ENCODE data around the gene SLC7A1. TPM values are rescaled to one million over a fixed set of nuclear protein-coding genes. Genes with fewer than 3 reads are reported as not detected.

Gene SLC7A1
- polyA plus RNA-seq, 1 experiment, result 43.2 TPM

DNA sequence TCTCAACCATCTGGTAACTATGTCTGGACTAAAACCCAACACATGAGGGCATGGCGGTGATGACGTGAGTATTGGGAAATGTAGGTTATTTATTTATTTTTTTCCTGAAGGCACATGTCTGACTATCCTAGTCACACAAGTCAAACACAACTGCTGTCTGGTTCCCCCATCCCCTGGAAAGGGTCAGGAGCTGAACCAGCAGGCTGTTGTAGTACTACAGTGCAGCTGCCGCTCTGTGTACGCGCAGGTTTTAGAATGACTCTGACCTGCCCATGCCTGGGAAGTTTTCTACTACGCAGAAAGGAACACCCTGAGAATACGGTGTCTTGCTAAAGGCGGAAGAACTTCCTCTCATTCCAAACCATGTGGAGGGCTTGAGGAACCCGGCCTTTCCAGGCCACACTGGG, 1.2 kb downstream of the SLC7A1 start:
- ChIA-PET POLR2A (no interaction called here), CTCF (no interaction called here)
- H3K4me3 ChIP-seq (ENCODE audit: low read depth, low read length), result peak overlapping the region; percentile 92
- peak; percentile 35 for DNase-seq (ENCODE audit: low read depth)
- no peaks in the 10 kb centered on the region for H3K27me3 ChIP-seq (ENCODE audit: control insufficient read depth, insufficient read depth, low read length)
- TF ChIP-seq, protein P1, sequence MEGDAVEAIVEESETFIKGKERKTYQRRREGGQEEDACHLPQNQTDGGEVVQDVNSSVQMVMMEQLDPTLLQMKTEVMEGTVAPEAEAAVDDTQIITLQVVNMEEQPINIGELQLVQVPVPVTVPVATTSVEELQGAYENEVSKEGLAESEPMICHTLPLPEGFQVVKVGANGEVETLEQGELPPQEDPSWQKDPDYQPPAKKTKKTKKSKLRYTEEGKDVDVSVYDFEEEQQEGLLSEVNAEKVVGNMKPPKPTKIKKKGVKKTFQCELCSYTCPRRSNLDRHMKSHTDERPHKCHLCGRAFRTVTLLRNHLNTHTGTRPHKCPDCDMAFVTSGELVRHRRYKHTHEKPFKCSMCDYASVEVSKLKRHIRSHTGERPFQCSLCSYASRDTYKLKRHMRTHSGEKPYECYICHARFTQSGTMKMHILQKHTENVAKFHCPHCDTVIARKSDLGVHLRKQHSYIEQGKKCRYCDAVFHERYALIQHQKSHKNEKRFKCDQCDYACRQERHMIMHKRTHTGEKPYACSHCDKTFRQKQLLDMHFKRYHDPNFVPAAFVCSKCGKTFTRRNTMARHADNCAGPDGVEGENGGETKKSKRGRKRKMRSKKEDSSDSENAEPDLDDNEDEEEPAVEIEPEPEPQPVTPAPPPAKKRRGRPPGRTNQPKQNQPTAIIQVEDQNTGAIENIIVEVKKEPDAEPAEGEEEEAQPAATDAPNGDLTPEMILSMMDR (IDR thresholded peaks at IDR 0.05; ENCODE audit: insufficient read depth, low read depth, low read length), result no peak
- H3K36me3 ChIP-seq (ENCODE audit: control insufficient read depth, insufficient read depth, low read length), result peaks cover 3% of the 10 kb centered on the region; the same call in 1 of the 2 replicates

DNA sequence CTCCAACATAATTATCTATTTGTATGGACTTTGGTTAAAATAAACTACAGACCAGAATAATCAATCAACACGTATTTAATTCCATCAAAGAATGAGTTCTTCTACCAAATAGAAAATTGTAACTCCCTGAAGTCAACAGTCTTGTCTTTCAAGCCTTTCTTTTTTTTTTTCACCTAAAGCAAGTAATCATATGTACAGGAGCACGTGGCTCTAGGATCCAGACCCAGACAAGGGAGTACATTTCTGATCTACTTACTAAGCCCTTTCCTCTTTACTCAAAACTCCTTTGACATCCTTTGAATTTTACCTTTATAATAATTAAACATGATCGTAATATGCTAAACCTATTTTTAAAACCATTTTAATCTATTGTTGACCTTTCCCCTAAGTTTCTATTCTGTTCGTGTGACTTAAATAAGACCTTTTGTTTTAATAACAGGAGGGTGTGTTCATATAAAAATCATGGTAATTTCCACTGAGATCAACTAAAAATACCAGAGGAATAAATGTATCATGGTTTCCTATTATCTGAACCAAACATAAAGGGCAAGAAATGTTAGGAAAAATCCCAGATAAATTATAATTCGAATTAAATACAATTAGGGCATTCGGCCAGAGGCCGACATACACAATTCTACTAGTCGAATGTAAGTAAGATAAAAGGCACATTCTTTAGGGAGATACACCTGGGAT, 1.7 kb downstream of the SLC7A1 start:
- TF ChIP-seq, protein P1 (IDR thresholded peaks at IDR 0.05; ENCODE audit: insufficient read depth, low read depth, low read length), result no peak
- H3K4me3 ChIP-seq (ENCODE audit: low read depth, low read length), result peak overlapping the region; percentile 92
- CTCF ChIA-PET, result no interaction called here
- peaks cover 3% of the 10 kb centered on the region; the same call in 1 of the 2 replicates for H3K36me3 ChIP-seq (ENCODE audit: control insufficient read depth, insufficient read depth, low read length)
- no peak for DNase-seq (ENCODE audit: low read depth)
- H3K27me3 ChIP-seq (ENCODE audit: control insufficient read depth, insufficient read depth, low read length), result no peaks in the 10 kb centered on the region
- POLR2A ChIA-PET, result no interaction called here

GRCh38 chr13:29591310-29591709, 4.2 kb downstream of the SLC7A1 start:
- H3K27me3 ChIP-seq (ENCODE audit: control insufficient read depth, insufficient read depth, low read length), result no peaks in the 10 kb centered on the region
- no peak for DNase-seq (ENCODE audit: low read depth)
- H3K36me3 ChIP-seq (ENCODE audit: control insufficient read depth, insufficient read depth, low read length), result peaks cover 3% of the 10 kb centered on the region; the same call in 1 of the 2 replicates
- CTCF ChIA-PET, result interaction anchor here (1.8 kb wide), 1 partner anchor 83 kb away, joined by 5 read pairs; no protein-coding TSS in a partner anchor
- POLR2A ChIA-PET, result no interaction called here
- no peak overlapping the region for H3K4me3 ChIP-seq (ENCODE audit: low read depth, low read length)
- TF ChIP-seq, protein P1 (IDR thresholded peaks at IDR 0.05; ENCODE audit: insufficient read depth, low read depth, low read length), result no peak

DNA sequence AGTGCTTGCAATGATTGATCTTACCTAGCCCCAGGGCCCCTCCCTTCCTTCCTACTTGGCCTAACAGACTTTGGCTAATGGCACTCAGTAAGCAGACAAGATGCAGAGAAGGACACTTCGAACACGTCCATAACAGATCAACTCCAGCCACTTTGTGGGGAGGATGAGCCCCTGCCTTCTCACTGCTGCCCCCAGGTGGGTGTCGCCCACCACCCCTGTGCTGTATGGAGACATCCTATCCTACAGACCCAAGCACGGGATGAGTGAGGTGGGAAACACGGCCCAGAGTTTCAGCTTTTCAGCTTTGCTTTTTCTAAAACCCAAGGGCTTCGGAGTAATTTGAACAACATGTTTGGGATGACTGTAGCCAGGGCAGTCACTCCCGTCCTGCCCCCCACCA, 5.5 kb downstream of the SLC7A1 start:
- no peak overlapping the region for H3K4me3 ChIP-seq (ENCODE audit: low read depth, low read length)
- H3K27me3 ChIP-seq (ENCODE audit: control insufficient read depth, insufficient read depth, low read length), result no peaks in the 10 kb centered on the region
- DNase-seq (ENCODE audit: low read depth), result no peak
- POLR2A ChIA-PET, result no interaction called here
- H3K36me3 ChIP-seq (ENCODE audit: control insufficient read depth, insufficient read depth, low read length), result peaks cover 3% of the 10 kb centered on the region; the same call in 1 of the 2 replicates
- TF ChIP-seq, protein P1 (IDR thresholded peaks at IDR 0.05; ENCODE audit: insufficient read depth, low read depth, low read length), result no peak
- CTCF ChIA-PET, result no interaction called here

GRCh38 chr13:29589234-29589633, 6.3 kb downstream of the SLC7A1 start:
- Histone ChIP-seq H3K4me3 (ENCODE audit: low read depth, low read length) (no peak overlapping the region), H3K36me3 (ENCODE audit: control insufficient read depth, insufficient read depth, low read length) (peaks cover 3% of the 10 kb centered on the region; the same call in 1 of the 2 replicates), H3K27me3 (ENCODE audit: control insufficient read depth, insufficient read depth, low read length) (no peaks in the 10 kb centered on the region)
- TF ChIP-seq, protein P1 (IDR thresholded peaks at IDR 0.05; ENCODE audit: insufficient read depth, low read depth, low read length), result no peak
- DNase-seq (ENCODE audit: low read depth), result no peak
- CTCF ChIA-PET, result no interaction called here
- POLR2A ChIA-PET, result no interaction called here
